Peyer's patch (tissue), 4 donors: ENCODE measurements around the gene SFTA2. TPM values are rescaled to one million over a fixed set of nuclear protein-coding genes. Genes with fewer than 3 reads are reported as not detected.
A peak's percentile ranks its signal among the peaks of the same experiment; 100 is the strongest.
"Not testable (repeated sequence)": the region's sequence is repeated elsewhere in the genome, so short reads cannot be mapped to it uniquely, and the experiment has no call there.

Source experiments
- DNase-seq, 3 donors: peaks; one replicate each; pipeline ENCODE4 v3.0.0-alpha.2; 2017 to 2019
- H3K27ac ChIP-seq, 4 donors: fragments of 200-600 bp; sonication (generic); one replicate each; pipeline ENCODE4 v1.5.1; 2016 to 2019
- H3K27me3 ChIP-seq, 2 donors: fragments of 200-600 bp; sonication (generic); one replicate each; pipeline ENCODE4 v1.5.1; 2019
- H3K36me3 ChIP-seq, 3 donors: fragments of 200-600 bp; sonication (generic); one replicate each; pipeline ENCODE4 v1.5.1; 2016 to 2019
- H3K4me1 ChIP-seq, 4 donors: fragments of 200-600 bp; sonication (generic); one replicate each; pipeline ENCODE4 v1.5.1; 2016 to 2019
- H3K4me3 ChIP-seq, 4 donors: fragments of 200-600 bp; sonication (generic); 1 replicate in 3 of 4; 2 replicates in 1 of 4; pipeline ENCODE4 v1.5.1; 2016 to 2019; ENCODE audit warnings: mild to moderate bottlenecking in 1 of 4
- H3K9me3 ChIP-seq, 4 donors: fragments of 200-600 bp; sonication (generic); one replicate each; pipeline ENCODE4 v1.5.1; 2016 to 2019; ENCODE audit warnings: mild to moderate bottlenecking in 1 of 4
- CTCF ChIP-seq, 6 experiments: fragments of 450-650 bp in 4 of 6; fragments of 200-600 bp in 2 of 6; sonication (generic) in 1 of 6; IDR thresholded peaks; one replicate each; pipeline ENCODE4 v1.5.1; 2017 to 2019; ENCODE audit warnings: antibody characterized with exemption in 6 of 6, mild to moderate bottlenecking in 3 of 6, moderate library complexity in 1 of 6
- POLR2A ChIP-seq, 2 donors: fragments of 450-650 bp; IDR thresholded peaks; one replicate each; pipeline ENCODE4 v1.5.1; 2017; ENCODE audit warnings: antibody characterized with exemption in 2 of 2, mild to moderate bottlenecking in 2 of 2, moderate library complexity in 2 of 2
- total RNA-seq, 4 donors: library from RNA; depleted of rRNA; stranded (reverse); fragments of >200 nt; gene quantifications; one replicate each; pipeline ENCODE4 v1.1.0, GENCODE V29; 2016

Gene SFTA2
- total RNA-seq, 4 donors from 2014 or later: not detected

DNA sequence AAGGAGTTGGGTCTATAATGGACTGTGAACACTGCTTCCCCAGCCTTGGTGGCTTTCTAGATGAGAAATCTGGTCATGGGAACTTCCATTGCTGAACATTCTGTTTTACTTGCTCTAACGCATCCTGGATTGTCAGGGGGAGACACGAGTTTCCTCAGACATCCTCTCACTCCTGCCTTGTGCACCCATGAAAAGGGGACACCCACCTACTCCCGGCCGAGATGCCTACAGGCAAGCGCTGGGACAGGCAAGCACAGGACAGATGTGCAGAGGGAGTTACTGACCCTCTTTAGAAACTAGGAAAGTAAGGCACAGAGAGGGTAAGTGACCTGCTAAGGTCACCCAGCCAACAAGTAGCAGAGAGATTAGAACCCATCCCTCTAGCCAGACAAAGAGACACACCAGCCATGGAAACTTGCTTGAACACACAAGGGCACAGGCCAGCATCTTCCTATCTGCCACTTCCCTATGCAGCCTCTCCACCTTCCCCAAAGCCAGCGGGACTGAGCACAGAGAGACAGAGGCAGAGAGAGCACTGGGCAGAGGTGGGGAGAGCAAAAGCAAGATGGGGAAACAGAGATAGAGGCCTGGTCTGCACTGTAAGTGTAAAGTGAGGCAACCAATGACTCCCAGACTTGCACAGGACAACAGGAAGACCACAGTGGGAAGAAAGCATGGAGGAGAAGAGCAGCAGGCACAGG lies 845 bp upstream of the SFTA2 start:
- no peak overlapping the region for H3K4me3 ChIP-seq
- no peaks in the 10 kb centered on the region for H3K27me3 ChIP-seq
- H3K36me3 ChIP-seq: no peaks in the 10 kb centered on the region
- H3K9me3 ChIP-seq: peaks cover 0 to 5% (median 0%) of the 10 kb centered on the region in 4 donors
- no peaks in the 10 kb centered on the region for H3K4me1 ChIP-seq
- H3K27ac ChIP-seq: no peak overlapping the region
- DNase-seq: no peak
- no peak for TF ChIP-seq POLR2A (IDR thresholded peaks at IDR 0.05)
- TF ChIP-seq CTCF (IDR thresholded peaks at IDR 0.05): no peak

DNA sequence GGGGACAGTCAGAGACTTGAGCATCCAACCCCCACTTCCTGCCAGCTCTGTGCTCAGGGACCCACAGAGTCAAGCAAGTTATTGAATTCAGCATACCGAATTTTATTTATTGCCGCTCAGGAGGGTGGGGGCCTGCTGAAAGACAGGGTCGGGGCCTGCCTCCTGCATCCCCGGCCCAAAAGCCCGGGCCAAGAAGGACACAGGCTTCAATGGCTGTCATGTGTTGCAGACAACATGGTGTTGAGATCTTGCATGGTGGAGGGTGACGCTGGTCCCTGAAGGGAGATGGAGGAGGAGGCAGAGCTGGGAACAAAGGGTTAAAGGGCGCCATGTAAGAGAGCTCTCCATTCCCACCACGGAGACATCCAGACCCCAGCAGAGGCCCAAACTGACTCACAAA lies 698 bp downstream of the SFTA2 start:
- H3K9me3 ChIP-seq: peaks cover 0 to 5% (median 0%) of the 10 kb centered on the region in 4 donors
- no peak for TF ChIP-seq POLR2A (IDR thresholded peaks at IDR 0.05)
- TF ChIP-seq CTCF (IDR thresholded peaks at IDR 0.05): no peak
- no peaks in the 10 kb centered on the region for H3K4me1 ChIP-seq
- peaks cover 0 to 6% (median 0%) of the 10 kb centered on the region in 3 donors for H3K36me3 ChIP-seq
- no peaks in the 10 kb centered on the region for H3K27me3 ChIP-seq
- DNase-seq: no peak
- H3K4me3 ChIP-seq: no peak overlapping the region
- H3K27ac ChIP-seq: no peak overlapping the region

DNA sequence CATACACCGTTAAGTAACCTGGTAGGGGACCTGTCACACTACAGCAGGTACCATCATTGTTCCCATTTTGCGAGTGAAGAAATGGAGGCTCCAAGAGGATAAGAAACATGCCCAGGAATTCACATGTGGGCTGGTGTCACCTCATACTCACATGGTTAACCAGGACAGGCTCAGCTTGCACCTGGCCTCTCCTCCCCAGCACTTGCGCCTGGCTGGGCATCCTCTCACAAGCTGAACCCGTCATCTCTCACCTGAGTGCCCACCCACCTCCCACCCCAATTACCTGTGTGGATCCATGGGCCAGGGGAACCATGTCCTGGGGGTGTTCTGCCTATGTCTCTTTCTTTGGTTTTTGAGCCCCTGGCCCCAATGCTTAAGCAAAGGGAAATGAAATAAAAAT lies 1.5 kb downstream of the SFTA2 start:
- TF ChIP-seq CTCF (IDR thresholded peaks at IDR 0.05) (no peak), POLR2A (IDR thresholded peaks at IDR 0.05) (no peak)
- no peak overlapping the region for H3K4me3 ChIP-seq
- no peaks in the 10 kb centered on the region for H3K27me3 ChIP-seq
- H3K36me3 ChIP-seq: peaks cover 0 to 14% (median 0%) of the 10 kb centered on the region in 3 donors
- no peaks in the 10 kb centered on the region for H3K4me1 ChIP-seq
- no peak for DNase-seq
- peaks cover 0 to 5% (median 0%) of the 10 kb centered on the region in 4 donors for H3K9me3 ChIP-seq
- no peak overlapping the region for H3K27ac ChIP-seq

GRCh38 chr6:30928677-30929076 lies 3.3 kb downstream of the SFTA2 start:
- no peak for DNase-seq
- H3K36me3 ChIP-seq: peaks cover 0 to 31% (median 0%) of the 10 kb centered on the region in 3 donors
- H3K4me1 ChIP-seq: no peaks in the 10 kb centered on the region
- peaks cover 0 to 5% (median 0%) of the 10 kb centered on the region in 4 donors for H3K9me3 ChIP-seq
- no peak overlapping the region for H3K27ac ChIP-seq
- no peak for TF ChIP-seq CTCF (IDR thresholded peaks at IDR 0.05)
- no peak for TF ChIP-seq POLR2A (IDR thresholded peaks at IDR 0.05)
- H3K4me3 ChIP-seq: no peak overlapping the region
- no peaks in the 10 kb centered on the region for H3K27me3 ChIP-seq

DNA sequence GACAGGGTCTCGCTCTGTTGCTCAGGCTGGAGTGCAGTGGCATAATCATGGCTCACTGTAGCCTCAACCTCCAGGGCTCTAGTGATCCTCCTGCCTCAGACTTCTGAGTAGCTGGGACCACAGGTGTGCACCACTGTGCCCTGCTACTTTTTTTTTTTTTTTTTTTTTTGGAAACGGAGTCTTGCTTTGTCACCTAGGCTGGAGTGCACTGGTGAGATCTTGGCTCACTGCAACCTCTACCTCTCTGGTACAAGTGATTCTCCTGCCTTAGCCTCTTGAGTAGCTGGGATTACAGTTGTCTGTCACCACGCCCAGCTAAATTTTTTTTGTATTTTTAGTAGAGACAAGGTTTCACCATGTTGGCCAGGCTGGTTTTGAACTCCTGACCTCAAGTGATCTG lies 4.9 kb downstream of the SFTA2 start:
- H3K4me3 ChIP-seq, H3K9me3 ChIP-seq, H3K27me3 ChIP-seq, H3K4me1 ChIP-seq, H3K27ac ChIP-seq, DNase-seq: not testable (repeated sequence)
- H3K36me3 ChIP-seq: peaks cover 0 to 46% (median 0%) of the 10 kb centered on the region in 3 donors

DNA sequence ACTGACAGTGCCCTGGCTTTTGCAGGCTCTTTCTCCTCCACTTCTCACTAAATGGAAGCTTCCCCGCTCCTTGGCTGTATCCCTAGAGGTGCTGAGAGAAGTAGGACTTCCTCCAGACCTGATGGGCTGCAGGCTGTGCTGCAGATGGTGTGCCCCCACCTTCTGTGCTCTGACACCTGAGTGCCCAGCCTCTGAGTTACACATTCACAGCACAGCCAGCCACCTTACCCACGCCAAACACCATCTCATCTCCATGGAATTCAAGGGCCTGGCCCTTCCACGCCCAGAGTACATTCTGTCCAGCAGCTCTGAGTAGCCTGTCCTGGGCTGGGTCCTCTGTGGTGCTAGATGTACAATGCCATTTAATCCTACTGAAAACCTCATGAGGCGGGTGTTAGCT lies 5.3 kb downstream of the SFTA2 start:
- peak in 2 of 3 donors; percentile 66 to 76 for DNase-seq
- TF ChIP-seq CTCF (IDR thresholded peaks at IDR 0.05) (no peak), POLR2A (IDR thresholded peaks at IDR 0.05) (peak in 1 of 2 donors; percentile 64)
- Histone ChIP-seq H3K4me3 (no peak overlapping the region), H3K4me1 (no peaks in the 10 kb centered on the region), H3K9me3 (peaks cover 0 to 5% (median 0%) of the 10 kb centered on the region in 4 donors), H3K27ac (peak overlapping the region in 1 of 4 donors; percentile 59), H3K36me3 (peaks cover 0 to 50% (median 0%) of the 10 kb centered on the region in 3 donors), H3K27me3 (no peaks in the 10 kb centered on the region)

- H3K27ac ChIP-seq, H3K27me3 ChIP-seq, H3K4me1 ChIP-seq, DNase-seq, H3K4me3 ChIP-seq, H3K9me3 ChIP-seq: not testable (repeated sequence)
- peaks cover 0 to 73% (median 0%) of the 10 kb centered on the region in 3 donors for H3K36me3 ChIP-seq
Observed at GRCh38 chr6:30924040-30924627, 7.8 kb downstream of the SFTA2 start.
